Middle frontal gyrus (tissue), 1 donor: ENCODE measurements around the gene GRIN3B.
A peak's percentile ranks its signal among the peaks of the same experiment; 100 is the strongest.

ENCODE experiments used
- DNase-seq: peaks from one replicate; pipeline ENCODE4 v3.0.0-alpha.2; 2015; ENCODE audit warnings: low spot score; ENCODE audit errors: extremely low spot score

The GRIN3B gene

DNA sequence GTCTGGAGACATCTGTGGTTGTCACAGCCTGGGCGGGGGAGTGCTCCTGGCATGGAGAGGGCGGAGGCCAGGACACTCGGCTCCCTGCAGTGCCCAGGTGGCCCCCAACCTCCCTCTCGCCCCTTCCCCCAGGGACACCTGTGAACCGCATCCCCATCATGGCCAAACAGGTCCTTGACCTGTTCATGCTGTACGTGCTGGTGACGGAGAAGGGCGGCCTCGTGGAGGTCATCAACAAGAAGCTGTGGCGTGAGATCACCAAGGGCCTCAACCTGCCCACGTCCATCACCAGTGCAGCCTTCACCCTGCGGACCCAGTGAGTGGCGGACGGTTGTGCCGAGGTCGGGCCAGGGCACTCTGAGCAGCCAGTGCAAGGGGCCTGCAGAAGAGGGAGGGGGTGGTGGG, 36.1 kb upstream of the GRIN3B start:
- DNase-seq, result no peak

- no peak for DNase-seq
These were observed 35.2 kb upstream of the GRIN3B start for GRCh38 chr19:964761-965694.

GRCh38 chr19:966485-967088, 33.6 kb upstream of the GRIN3B start:
- DNase-seq, result no peak

DNA sequence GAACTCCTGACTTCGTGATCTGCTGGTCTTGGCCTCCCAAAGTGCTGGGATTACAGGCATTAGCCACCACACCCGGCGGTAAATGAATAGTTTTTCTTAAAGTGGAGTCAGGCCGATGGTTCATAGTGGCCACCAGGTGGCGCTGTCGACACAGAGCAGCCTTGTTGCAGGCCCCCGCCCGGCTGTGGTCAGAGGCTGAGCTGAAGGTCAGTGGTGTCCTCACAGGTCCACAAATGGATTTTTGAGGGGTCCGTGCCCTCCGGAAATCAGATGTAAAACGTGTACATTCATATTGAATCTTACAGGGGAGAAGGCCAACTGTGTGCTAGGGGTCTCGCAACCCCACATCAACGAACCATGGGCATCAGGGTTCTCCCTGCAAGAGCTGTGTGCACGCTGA, 29.5 kb upstream of the GRIN3B start:
- no peak for DNase-seq

DNA sequence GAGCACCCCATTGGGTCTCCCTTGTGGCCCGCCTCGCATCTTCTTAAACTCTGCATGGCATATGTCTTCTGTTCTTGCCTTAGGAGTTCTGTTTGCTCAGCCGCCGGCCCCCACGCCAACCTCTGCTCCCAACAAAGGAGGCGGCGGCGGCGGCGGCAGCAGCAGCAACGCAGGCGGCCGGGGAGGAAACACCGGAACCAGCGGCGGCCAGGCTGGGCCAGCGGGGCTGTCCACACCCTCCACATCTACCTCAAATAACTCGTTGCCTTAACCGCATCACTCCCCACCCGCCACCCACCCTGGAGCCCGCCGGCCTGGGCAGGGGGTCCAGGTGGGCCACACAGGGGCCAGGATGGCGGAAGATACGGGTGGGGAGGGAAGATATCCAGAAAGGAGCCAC, 28.4 kb upstream of the GRIN3B start:
- DNase-seq, result no peak

- no peak for DNase-seq
These were observed 27.9 kb upstream of the GRIN3B start for GRCh38 chr19:972281-972680.

- no peak for DNase-seq
These were observed 26.3 kb upstream of the GRIN3B start for GRCh38 chr19:973726-974563.

- DNase-seq, result no peak
These were observed 25.5 kb upstream of the GRIN3B start for GRCh38 chr19:974564-975257.

DNA sequence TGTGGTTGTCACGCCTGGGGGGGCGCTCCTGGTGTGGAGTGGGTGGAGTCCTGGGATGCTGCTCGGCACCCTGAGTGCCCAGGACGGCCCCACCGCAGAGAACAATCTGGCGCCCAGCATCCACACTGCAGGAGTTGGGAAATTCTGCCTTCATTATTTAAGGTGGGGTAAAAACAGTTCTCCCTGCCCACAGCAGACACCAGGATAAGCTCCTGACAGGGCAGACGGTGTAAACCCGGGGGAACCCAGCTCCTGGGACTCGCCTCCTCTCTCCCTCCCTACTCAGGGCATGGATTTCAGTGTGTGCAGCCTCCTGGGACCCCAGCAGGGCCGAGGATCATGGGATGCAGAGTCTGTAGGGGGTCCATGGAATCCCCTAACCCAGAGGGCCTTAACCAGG, 23.7 kb upstream of the GRIN3B start:
- DNase-seq, result no peak

GRCh38 chr19:977058-977464, 23.2 kb upstream of the GRIN3B start:
- no peak for DNase-seq

DNA sequence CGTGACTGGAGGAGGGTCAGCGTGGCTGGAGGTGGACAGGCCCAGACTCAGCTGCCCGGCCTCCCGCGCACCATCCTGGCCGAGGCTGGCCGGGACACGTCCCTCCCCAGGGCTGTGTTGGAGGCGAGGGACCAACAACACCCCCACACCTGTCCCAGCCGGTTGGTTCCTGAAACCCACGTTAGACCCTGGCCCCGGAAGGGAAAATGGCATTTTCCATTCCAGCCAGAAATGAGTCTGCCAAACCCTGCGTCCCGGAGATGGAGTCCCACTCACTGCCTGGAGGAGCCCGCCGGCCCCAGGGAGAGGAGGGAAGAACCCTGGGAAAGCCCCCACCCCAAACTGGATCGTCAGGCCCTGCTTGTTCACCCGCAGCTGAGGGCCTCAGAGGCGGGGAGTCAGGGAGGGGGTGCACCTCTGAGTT, 20.9 kb upstream of the GRIN3B start:
- DNase-seq, result no peak

DNA sequence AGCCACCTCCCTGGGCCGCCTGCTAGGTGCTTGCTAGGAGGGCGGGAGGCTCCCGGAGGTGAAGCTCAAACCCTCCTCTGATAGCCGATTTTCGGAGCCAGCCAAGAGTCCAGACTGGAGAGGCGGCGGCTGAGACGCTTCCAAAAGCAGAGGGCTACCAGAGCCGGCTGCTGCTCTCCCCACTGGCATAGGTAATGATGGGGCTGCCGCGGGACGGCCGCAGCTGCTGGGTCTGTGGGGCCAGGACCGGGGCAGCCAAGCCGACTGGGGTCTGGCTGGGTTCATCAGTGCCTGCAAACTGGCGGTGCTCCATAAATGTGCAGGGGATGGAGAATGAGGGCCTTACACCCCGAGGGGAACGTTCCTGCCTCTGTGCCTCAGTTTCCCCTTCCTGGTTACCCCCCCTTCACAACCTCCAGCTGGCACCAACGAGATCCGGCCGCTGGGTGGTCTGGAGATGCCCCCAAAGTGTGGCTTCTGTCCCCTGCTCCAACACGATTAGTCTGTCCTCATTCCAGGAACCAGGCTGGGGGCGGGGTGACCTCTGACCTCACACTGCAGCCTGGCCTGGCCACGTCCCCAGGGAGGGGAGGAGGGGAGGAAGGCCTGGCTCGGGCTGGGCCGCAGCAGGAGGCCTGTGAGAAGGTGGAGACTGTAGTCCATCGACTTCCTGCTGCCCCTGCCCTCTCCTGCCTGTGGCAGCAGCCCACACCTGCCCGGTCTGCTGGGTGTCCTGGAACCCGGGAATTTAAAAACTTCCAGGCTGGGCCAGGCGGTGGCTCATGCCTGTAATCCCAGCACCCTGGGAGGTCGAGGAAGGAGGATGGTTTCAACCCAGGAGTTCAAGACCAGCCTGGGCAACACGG, 19.9 kb upstream of the GRIN3B start:
- no peak for DNase-seq

DNA sequence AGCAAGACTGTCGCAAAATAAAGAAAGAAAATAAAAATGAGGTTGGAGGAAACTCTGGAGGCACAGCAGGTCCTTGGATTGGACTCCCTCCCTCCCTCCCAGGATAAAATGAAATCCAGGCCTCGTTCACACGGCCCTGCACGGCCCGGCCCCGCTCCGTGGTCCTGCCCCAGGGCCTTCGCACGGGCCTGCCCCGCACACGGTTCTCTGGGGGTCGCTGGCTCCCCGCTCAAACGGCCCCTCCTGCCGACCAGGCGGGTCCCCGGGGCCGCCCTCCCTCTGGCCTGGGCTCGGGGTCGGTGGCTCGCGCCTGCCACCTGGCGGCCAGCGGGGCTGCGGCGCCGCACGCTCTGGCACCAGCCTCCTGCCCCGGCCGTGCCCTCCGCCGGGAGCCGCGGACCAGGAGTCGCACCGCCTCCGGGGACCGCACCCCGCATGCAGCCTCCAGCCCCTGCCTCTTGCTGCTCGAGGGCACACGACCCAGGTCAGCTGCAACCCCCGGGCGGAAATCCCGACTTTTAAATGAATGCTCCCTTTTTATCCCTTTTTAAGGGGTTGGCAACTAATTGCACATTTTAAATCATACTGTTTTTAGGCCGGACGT, 17.6 kb upstream of the GRIN3B start:
- DNase-seq, result peak; percentile 29

GRCh38 chr19:984165-984967, 15.9 kb upstream of the GRIN3B start, which contains the start of gene WDR18:
TSS of gene WDR18 (plus strand) at chr19:984345. CDS start at chr19:984354, 9 bp downstream.
- peak; percentile 88 for DNase-seq

- no peak for DNase-seq
These were observed 14.1 kb upstream of the GRIN3B start for GRCh38 chr19:986083-986482.

GRCh38 chr19:988081-988480, 12.1 kb upstream of the GRIN3B start:
- DNase-seq, result no peak

GRCh38 chr19:988510-988909, 11.7 kb upstream of the GRIN3B start:
- DNase-seq, result no peak

DNA sequence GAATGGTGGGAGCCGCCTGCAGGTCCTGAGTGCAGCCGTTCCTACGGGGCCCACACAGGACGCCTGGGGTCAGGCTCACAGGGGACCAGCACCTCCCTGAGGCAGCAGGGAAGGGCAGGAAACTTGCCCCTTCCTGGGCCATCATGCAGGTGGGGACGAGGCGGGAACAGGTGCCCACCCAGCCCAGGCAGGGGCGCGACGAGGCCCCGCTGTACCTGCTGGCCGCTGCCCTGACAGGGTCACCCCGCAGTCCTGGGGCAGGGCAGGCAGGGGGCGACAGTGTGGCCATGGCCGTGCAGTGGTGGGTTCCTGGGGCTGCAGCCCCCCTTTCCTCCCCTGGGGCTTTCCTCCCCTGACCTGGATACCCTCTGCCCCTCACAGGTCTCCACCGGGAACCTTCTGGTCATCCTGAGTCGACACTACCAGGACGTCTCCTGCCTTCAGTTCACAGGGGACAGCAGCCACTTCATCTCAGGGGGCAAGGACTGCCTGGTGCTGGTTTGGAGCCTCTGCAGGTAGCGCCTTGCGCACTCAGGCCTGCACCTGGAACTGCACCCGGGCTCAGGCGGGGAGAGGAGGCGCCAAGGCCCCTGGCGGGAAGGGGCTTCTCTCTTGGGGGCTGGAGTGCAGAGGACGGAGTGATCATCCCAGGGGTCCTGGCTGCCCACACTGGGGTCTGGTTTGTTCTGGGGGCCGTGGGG, 10.7 kb upstream of the GRIN3B start:
- DNase-seq, result no peak
